MCF 10A (cell line): Measurements from ENCODE around the gene SDCCAG8. TPM values are rescaled to one million over a fixed set of nuclear protein-coding genes. Genes with fewer than 3 reads are reported as not detected.
A peak's percentile ranks its signal among the peaks of the same experiment; 100 is the strongest.

ENCODE experiments used
- BruUV-seq: library from RNA; stranded (reverse); fragments of 400-500 nt; replicated peaks from 2 replicates; lab custom pipeline; 2021; lab: Mats Ljungman, UMichigan
- CTCF ChIA-PET: fragments of 300-600 bp; sonication (Branson Sonifier 250); formaldehyde crosslinking; extraction: SDS; loops from one replicate; lab custom pipeline; 2021; ENCODE audit warnings: antibody characterized with exemption, inconsistent platforms; lab: Yijun Ruan, JAX
- POLR2A ChIA-PET: fragments of 300-600, 350-650 bp; sonication (Branson Sonifier 250); formaldehyde crosslinking; extraction: SDS; loops from one replicate; lab custom pipeline; 2020; ENCODE audit warnings: antibody characterized with exemption, inconsistent platforms; lab: Yijun Ruan, JAX
- DNase-seq: peaks from one replicate; pipeline ENCODE4 v3.0.0-alpha.2; 2018; ENCODE audit not compliant: unreplicated experiment
- H3K27ac Mint-ChIP-seq: one replicate; pipeline ENCODE4 v1.8.0; 2022; ENCODE audit warnings: mild to moderate bottlenecking, low read depth, mixed read lengths; ENCODE audit not compliant: unreplicated experiment
- H3K27me3 Mint-ChIP-seq: one replicate; pipeline ENCODE4 v1.8.0; 2022; ENCODE audit warnings: mixed read lengths; ENCODE audit not compliant: insufficient read depth, unreplicated experiment
- H3K36me3 Mint-ChIP-seq: one replicate; pipeline ENCODE4 v1.8.0; 2022; ENCODE audit warnings: mild to moderate bottlenecking, moderate library complexity, mixed read lengths; ENCODE audit not compliant: insufficient read depth, unreplicated experiment
- H3K4me1 Mint-ChIP-seq: one replicate; pipeline ENCODE4 v1.8.0; 2022; ENCODE audit warnings: mixed read lengths; ENCODE audit not compliant: insufficient read depth, unreplicated experiment
- H3K4me3 Mint-ChIP-seq: one replicate; pipeline ENCODE4 v1.8.0; 2022; ENCODE audit warnings: mild to moderate bottlenecking, moderate library complexity, mixed read lengths; ENCODE audit not compliant: unreplicated experiment
- H3K9me3 Mint-ChIP-seq: one replicate; pipeline ENCODE4 v1.8.0; 2022; ENCODE audit warnings: mixed read lengths; ENCODE audit not compliant: unreplicated experiment
- intact Hi-C: fragments of 100-400 bp; cut with micrococcal nuclease; formaldehyde crosslinking; loops from 2 replicates; pipeline ENCODE4 v1.14.1; 2022
- total RNA-seq: library from RNA; stranded (reverse); gene quantifications from 2 replicates; pipeline ENCODE4 v1.2.3, GENCODE V29; 2022
- TF ChIP-seq, protein P1 (sequence below): fragments of 200-600 bp; IDR thresholded peaks from one replicate; pipeline ENCODE4 v1.8.0; 2022; ENCODE audit warnings: antibody characterized with exemption, mild to moderate bottlenecking; ENCODE audit not compliant: unreplicated experiment

The SDCCAG8 gene
- total RNA-seq, 1 experiment from 2014 or later = 128 TPM

DNA sequence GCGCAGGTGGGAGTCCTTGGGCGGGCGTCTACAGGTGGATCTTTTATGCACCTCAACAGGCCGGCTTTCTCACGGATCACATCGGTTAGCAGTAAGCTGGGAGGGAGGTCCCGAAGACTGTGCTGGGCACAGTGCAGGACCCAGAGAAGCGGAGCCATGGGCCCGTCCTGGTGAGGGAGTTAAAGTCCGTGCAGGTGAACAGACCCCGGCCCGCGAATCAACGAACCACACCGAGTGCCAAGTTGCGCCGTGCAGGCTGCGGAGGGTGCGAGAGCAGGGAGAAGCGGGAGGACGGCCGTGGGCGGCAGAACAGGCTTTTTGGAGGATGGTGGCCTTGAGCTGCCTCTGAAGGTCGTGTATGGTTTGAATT lies 233.3 kb downstream of the SDCCAG8 start:
- H3K4me1 Mint-ChIP-seq = no peaks in the 10 kb centered on the region
- no TSS peak for BruUV-seq

DNA sequence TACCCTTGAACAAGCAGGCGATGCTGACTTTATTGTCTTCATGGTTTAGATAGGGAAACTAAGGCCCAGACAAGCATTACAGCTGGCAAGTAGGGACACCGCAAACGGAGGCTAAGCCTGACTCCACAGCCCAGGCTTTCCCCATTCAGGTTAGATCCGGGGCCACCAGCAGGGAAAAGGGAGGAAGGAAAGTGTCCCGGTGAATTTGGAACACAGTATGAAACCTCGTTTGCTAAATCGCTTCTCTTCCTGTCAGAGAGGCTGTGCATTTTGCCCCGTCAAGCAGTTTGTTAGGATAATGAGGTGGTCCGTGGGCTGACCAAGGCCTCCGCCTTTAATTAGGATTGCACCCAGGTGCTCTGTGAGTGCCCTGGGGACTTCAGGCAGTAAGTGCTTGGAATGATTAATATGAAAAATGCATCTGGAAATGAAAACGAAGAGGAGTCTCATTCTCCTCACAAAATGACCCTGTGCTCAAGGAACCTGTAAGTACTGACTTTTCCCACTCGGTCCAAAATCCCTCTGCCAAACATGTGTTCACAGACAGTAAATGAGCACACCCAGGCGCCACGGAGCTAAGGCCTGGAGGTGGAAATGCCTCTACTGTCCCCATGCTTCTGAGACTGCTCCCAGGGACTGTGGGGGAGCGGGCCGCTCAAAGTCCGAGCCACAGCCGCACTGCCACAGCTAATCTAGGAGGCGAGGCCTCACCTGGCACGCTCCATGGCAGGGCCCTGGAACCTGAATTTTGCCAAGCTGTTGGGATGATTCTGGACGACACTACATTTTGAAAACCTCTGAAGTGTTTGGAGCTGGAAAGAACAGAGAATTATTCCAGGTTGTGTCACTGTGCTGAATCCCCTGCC lies 234.1 kb downstream of the SDCCAG8 start:
- Mint-ChIP-seq H3K4me3 (no peak overlapping the region), H3K27me3 (no peaks in the 10 kb centered on the region), H3K4me1 (no peaks in the 10 kb centered on the region), H3K9me3 (no peaks in the 10 kb centered on the region), H3K36me3 (peaks cover 29% of the 10 kb centered on the region), H3K27ac (peak overlapping the region; percentile 29)
- intact Hi-C loops = no loop called here
- ChIA-PET POLR2A (interaction anchor here (0.6 kb wide), 1 partner anchor 87 kb away, joined by 3 read pairs; no protein-coding TSS in a partner anchor), CTCF (no interaction called here)
- TF ChIP-seq, protein P1, sequence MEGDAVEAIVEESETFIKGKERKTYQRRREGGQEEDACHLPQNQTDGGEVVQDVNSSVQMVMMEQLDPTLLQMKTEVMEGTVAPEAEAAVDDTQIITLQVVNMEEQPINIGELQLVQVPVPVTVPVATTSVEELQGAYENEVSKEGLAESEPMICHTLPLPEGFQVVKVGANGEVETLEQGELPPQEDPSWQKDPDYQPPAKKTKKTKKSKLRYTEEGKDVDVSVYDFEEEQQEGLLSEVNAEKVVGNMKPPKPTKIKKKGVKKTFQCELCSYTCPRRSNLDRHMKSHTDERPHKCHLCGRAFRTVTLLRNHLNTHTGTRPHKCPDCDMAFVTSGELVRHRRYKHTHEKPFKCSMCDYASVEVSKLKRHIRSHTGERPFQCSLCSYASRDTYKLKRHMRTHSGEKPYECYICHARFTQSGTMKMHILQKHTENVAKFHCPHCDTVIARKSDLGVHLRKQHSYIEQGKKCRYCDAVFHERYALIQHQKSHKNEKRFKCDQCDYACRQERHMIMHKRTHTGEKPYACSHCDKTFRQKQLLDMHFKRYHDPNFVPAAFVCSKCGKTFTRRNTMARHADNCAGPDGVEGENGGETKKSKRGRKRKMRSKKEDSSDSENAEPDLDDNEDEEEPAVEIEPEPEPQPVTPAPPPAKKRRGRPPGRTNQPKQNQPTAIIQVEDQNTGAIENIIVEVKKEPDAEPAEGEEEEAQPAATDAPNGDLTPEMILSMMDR = no peak
- DNase-seq = no peak
- no TSS peak for BruUV-seq

More for the DNA sequence above, 233.3 kb downstream of the SDCCAG8 start:
- H3K36me3 Mint-ChIP-seq = peaks cover 24% of the 10 kb centered on the region
- peak overlapping the region; percentile 29 for H3K27ac Mint-ChIP-seq
- intact Hi-C loops = no loop called here
- no peaks in the 10 kb centered on the region for H3K27me3 Mint-ChIP-seq
- H3K4me3 Mint-ChIP-seq = no peak overlapping the region
- TF ChIP-seq, protein P1 = no peak
- POLR2A ChIA-PET = interaction anchor here (0.8 kb wide), 1 partner anchor 50 kb away, joined by 3 read pairs; no protein-coding TSS in a partner anchor
- CTCF ChIA-PET = no interaction called here
- no peaks in the 10 kb centered on the region for H3K9me3 Mint-ChIP-seq
- no peak for DNase-seq

DNA sequence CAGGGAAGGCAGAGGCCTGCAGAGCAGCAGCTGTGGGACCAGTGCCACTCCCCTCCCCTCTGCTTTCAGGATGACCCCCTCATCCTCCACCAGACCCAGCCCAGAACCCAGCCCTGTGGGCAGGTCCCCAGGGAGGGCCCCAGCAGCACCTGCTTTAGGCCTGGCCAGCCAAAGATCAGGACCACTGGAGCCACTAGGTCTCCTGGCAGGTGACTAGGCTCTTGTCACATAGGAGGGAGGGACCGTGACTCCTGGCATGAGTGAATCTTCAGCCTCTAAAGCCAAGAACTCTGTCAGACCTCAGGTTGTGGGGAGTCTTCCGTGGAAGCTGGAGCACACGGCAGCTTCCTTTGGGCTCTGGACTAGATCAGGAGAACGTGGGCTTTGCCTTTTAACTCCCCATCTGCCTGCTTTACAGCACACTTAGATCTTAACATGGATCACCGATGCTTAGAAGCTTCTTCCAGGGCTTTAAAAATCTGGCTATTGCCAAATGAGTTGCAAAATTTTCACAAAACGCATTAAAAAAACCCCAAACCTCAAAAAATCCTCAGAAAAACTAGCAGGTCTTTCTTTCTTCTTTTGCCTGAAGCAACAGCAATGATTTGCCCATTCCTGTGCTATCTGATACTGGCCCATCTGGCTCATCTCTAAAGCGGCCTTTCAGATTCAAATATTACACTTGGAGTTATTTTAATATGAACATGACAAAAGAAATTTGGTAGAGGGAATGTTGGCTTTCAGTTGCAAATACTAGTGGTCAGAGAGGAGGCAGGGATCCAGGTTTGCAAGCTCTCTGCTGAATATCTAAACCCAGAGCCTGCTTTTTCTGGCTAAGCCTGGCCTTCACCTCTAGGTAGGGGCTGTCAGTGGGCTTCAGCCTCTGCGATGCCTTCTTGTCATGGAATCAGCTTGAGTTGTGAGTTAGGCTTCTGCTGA lies 235.2 kb downstream of the SDCCAG8 start:
- BruUV-seq = no TSS peak

More for the DNA sequence above, 235.2 kb downstream of the SDCCAG8 start:
- intact Hi-C loops = no loop called here
- no peak for DNase-seq
- POLR2A ChIA-PET = interaction anchor here (0.6 kb wide), 2 partner anchors 191 to 336 kb away, joined by 3 read pairs; no protein-coding TSS in a partner anchor
- peak overlapping the region; percentile 42 for H3K27ac Mint-ChIP-seq
- CTCF ChIA-PET = interaction anchor here (0.6 to 2.8 kb wide), 5 partner anchors 9 to 21 kb away, joined by 3 to 14 read pairs (median 3); no protein-coding TSS in a partner anchor
- TF ChIP-seq, protein P1 = no peak
- H3K36me3 Mint-ChIP-seq = peaks cover 35% of the 10 kb centered on the region
- H3K4me1 Mint-ChIP-seq = no peaks in the 10 kb centered on the region
- H3K4me3 Mint-ChIP-seq = no peak overlapping the region
- H3K9me3 Mint-ChIP-seq = no peaks in the 10 kb centered on the region
- H3K27me3 Mint-ChIP-seq = no peaks in the 10 kb centered on the region
